Stimulated activated CD4-positive, alpha-beta T cell treated with anti-CD3 and anti-CD28 coated beads, Interleukin-12 subunit alpha, Interleukin-12 subunit beta, amount 100 ng/mL, for 4 hours (primary cell): ENCODE results near the gene TBC1D22A.
"Not testable (repeated sequence)": the region's sequence is repeated elsewhere in the genome, so short reads cannot be mapped to it uniquely, and the experiment has no call there.

Source experiments
- DNase-seq: peaks from one replicate; pipeline ENCODE4 v3.0.0-alpha.2; 2020

TBC1D22A gene

GRCh38 chr22:46815559-46815895 lies 53.1 kb downstream of the TBC1D22A start:
- no peak for DNase-seq

- DNase-seq, result no peak
Observed at GRCh38 chr22:46815896-46816731, 53.7 kb downstream of the TBC1D22A start.

- not testable (repeated sequence) for DNase-seq
Observed at GRCh38 chr22:46817390-46817789, 54.9 kb downstream of the TBC1D22A start.

GRCh38 chr22:46823248-46823647 lies 60.8 kb downstream of the TBC1D22A start:
- DNase-seq, result no peak

GRCh38 chr22:46823654-46824053 lies 61.2 kb downstream of the TBC1D22A start:
- no peak for DNase-seq

GRCh38 chr22:46824344-46824909 lies 62.0 kb downstream of the TBC1D22A start:
- DNase-seq, result no peak

- no peak for DNase-seq
Observed at GRCh38 chr22:46824980-46825544, 62.6 kb downstream of the TBC1D22A start.

GRCh38 chr22:46826438-46827135 lies 64.1 kb downstream of the TBC1D22A start:
- no peak for DNase-seq

GRCh38 chr22:46827136-46827780 lies 64.8 kb downstream of the TBC1D22A start:
- DNase-seq, result no peak

GRCh38 chr22:46827781-46828180 lies 65.3 kb downstream of the TBC1D22A start:
- DNase-seq, result no peak

GRCh38 chr22:46828323-46828900 lies 66.0 kb downstream of the TBC1D22A start:
- DNase-seq, result no peak

- DNase-seq, result no peak
Observed at GRCh38 chr22:46829117-46829891, 66.9 kb downstream of the TBC1D22A start.

- DNase-seq, result no peak
Observed at GRCh38 chr22:46829941-46830715, 67.7 kb downstream of the TBC1D22A start.

- DNase-seq, result no peak
Observed at GRCh38 chr22:46830841-46831240, 68.4 kb downstream of the TBC1D22A start.

- DNase-seq, result no peak
Observed at GRCh38 chr22:46833228-46833627, 70.8 kb downstream of the TBC1D22A start.

- DNase-seq, result no peak
Observed at GRCh38 chr22:46834021-46834737, 71.7 kb downstream of the TBC1D22A start.

GRCh38 chr22:46835288-46835687 lies 72.8 kb downstream of the TBC1D22A start:
- no peak for DNase-seq

GRCh38 chr22:46835693-46836092 lies 73.2 kb downstream of the TBC1D22A start:
- no peak for DNase-seq

- DNase-seq, result no peak
Observed at GRCh38 chr22:46841522-46841921, 79.1 kb downstream of the TBC1D22A start.

- DNase-seq, result no peak
Observed at GRCh38 chr22:46842606-46843005, 80.2 kb downstream of the TBC1D22A start.
